Loucy (cell line): ENCODE measurements around the gene POLR3A.

Experiments used
- H2AFZ ChIP-seq: fragments of 200-600 bp; sonication (generic); 2 replicates; pipeline ENCODE4 v1.6.0; 2016; ENCODE audit warnings: antibody characterized with exemption, mild to moderate bottlenecking, low read length, moderate library complexity
- H3F3A ChIP-seq: fragments of 200-600 bp; 2 replicates; pipeline ENCODE4 v1.6.0; 2016; ENCODE audit warnings: antibody characterized with exemption, low read depth, mild to moderate bottlenecking
- H3K27me3 ChIP-seq: fragments of 200-600 bp; sonication (generic); 2 replicates; pipeline ENCODE4 v1.6.1; 2014; ENCODE audit warnings: low read length, mild to moderate bottlenecking; ENCODE audit not compliant: insufficient read depth, poor library complexity, severe bottlenecking
- H3K36me3 ChIP-seq: fragments of 200-600 bp; sonication (generic); 2 replicates; pipeline ENCODE4 v1.6.1; 2016; ENCODE audit warnings: low read length; ENCODE audit not compliant: insufficient read depth
- H3K4me1 ChIP-seq: fragments of 200-600 bp; sonication (generic); 2 replicates; pipeline ENCODE4 v1.5.1; 2014; ENCODE audit warnings: low read length, mild to moderate bottlenecking; ENCODE audit not compliant: insufficient read depth, poor library complexity, severe bottlenecking
- H3K4me2 ChIP-seq: fragments of 200-600 bp; sonication (generic); 2 replicates; pipeline ENCODE4 v1.6.0; 2014; ENCODE audit warnings: antibody characterized with exemption, low read length, low read depth, mild to moderate bottlenecking; ENCODE audit not compliant: poor library complexity, severe bottlenecking
- H3K4me3 ChIP-seq: fragments of 200-600 bp; sonication (generic); 2 replicates; pipeline ENCODE4 v1.5.1; 2014; ENCODE audit warnings: low read length, mild to moderate bottlenecking, mixed read lengths; ENCODE audit not compliant: poor library complexity, severe bottlenecking
- H3K79me2 ChIP-seq: fragments of 200-600 bp; sonication (generic); 2 replicates; pipeline ENCODE4 v1.6.1; 2014; ENCODE audit warnings: low read length; ENCODE audit not compliant: insufficient read depth
- H3K9ac ChIP-seq: fragments of 200-600 bp; sonication (generic); 2 replicates; pipeline ENCODE4 v1.6.0; 2014; ENCODE audit warnings: mild to moderate bottlenecking, low read depth, low read length, moderate library complexity; ENCODE audit not compliant: poor library complexity, severe bottlenecking
- H3K9me2 ChIP-seq: fragments of 200-600 bp; sonication (generic); replicated peaks from 2 replicates; pipeline ENCODE4 v1.6.1; 2016; ENCODE audit warnings: low read depth, low read length, mixed read lengths
- H3K9me3 ChIP-seq: fragments of 200-600 bp; sonication (generic); 2 replicates; pipeline ENCODE4 v1.6.1; 2014; ENCODE audit warnings: mild to moderate bottlenecking, antibody characterized with exemption, low read length, low read depth; ENCODE audit not compliant: insufficient read depth
- H4K20me1 ChIP-seq: fragments of 200-600 bp; sonication (generic); 2 replicates; pipeline ENCODE4 v1.6.0; 2014; ENCODE audit warnings: antibody characterized with exemption, low read length, mild to moderate bottlenecking; ENCODE audit not compliant: insufficient read depth, poor library complexity, severe bottlenecking
- CTCF ChIP-seq: fragments of 200-600 bp; sonication (generic); conservative IDR thresholded peaks from 2 replicates; pipeline ENCODE4 v1.5.1; 2014; ENCODE audit warnings: mild to moderate bottlenecking, antibody characterized with exemption, low read length
- EZH2phosphoT487 ChIP-seq: fragments of 200-600 bp; IDR thresholded peaks from 2 replicates; pipeline ENCODE4 v1.6.1; 2018; ENCODE audit warnings: antibody characterized with exemption, mild to moderate bottlenecking, moderate library complexity, borderline replicate concordance

POLR3A gene

GRCh38 chr10:77921395-77921794, 107.9 kb downstream of the POLR3A start:
- H3K9ac ChIP-seq = no peak overlapping the region
- H3K79me2 ChIP-seq = peaks cover 91% of the 10 kb centered on the region

GRCh38 chr10:77920495-77920894, 108.8 kb downstream of the POLR3A start:
- Histone ChIP-seq H3K9me3 (no peaks in the 10 kb centered on the region), H4K20me1 (peaks cover 41% of the 10 kb centered on the region), H3K36me3 (no peaks in the 10 kb centered on the region), H3K9me2 (no peaks in the 10 kb centered on the region), H3K9ac (no peak overlapping the region), H3K27me3 (no peaks in the 10 kb centered on the region), H3F3A (no peaks in the 10 kb centered on the region), H3K4me3 (peak overlapping the region; percentile 14), H3K4me1 (peaks cover 48% of the 10 kb centered on the region), H2AFZ (no peak overlapping the region), H3K4me2 (peak overlapping the region; percentile 64), H3K79me2 (peaks cover 92% of the 10 kb centered on the region)
- no peak for TF ChIP-seq EZH2phosphoT487
- no peak for TF ChIP-seq CTCF

More at GRCh38 chr10:77921395-77921794, 107.9 kb downstream of the POLR3A start:
- no peak overlapping the region for H3K4me3 ChIP-seq
- no peaks in the 10 kb centered on the region for H3K9me3 ChIP-seq
- no peaks in the 10 kb centered on the region for H3K27me3 ChIP-seq
- H2AFZ ChIP-seq = no peak overlapping the region
- no peaks in the 10 kb centered on the region for H3K9me2 ChIP-seq
- no peak for TF ChIP-seq EZH2phosphoT487
- no peak for TF ChIP-seq CTCF
- no peaks in the 10 kb centered on the region for H3F3A ChIP-seq
- peaks cover 44% of the 10 kb centered on the region for H4K20me1 ChIP-seq
- peak overlapping the region; percentile 64 for H3K4me2 ChIP-seq
- H3K36me3 ChIP-seq = no peaks in the 10 kb centered on the region
- peaks cover 52% of the 10 kb centered on the region for H3K4me1 ChIP-seq

- TF ChIP-seq CTCF = no peak
- no peak for TF ChIP-seq EZH2phosphoT487
- H3F3A ChIP-seq = no peaks in the 10 kb centered on the region
- H3K9ac ChIP-seq = no peak overlapping the region
- no peak overlapping the region for H2AFZ ChIP-seq
- peaks cover 40% of the 10 kb centered on the region for H3K4me1 ChIP-seq
- no peak overlapping the region for H3K4me3 ChIP-seq
- peaks cover 91% of the 10 kb centered on the region for H3K79me2 ChIP-seq
- H4K20me1 ChIP-seq = peaks cover 33% of the 10 kb centered on the region
- no peaks in the 10 kb centered on the region for H3K27me3 ChIP-seq
- H3K4me2 ChIP-seq = peak overlapping the region; percentile 64
- no peaks in the 10 kb centered on the region for H3K9me2 ChIP-seq
- no peaks in the 10 kb centered on the region for H3K9me3 ChIP-seq
- H3K36me3 ChIP-seq = no peaks in the 10 kb centered on the region
Observed at GRCh38 chr10:77919713-77920108, 109.6 kb downstream of the POLR3A start.
